ENCODE results near the gene B4GALNT1. TPM values are rescaled to one million over a fixed set of nuclear protein-coding genes. Genes with fewer than 3 reads are reported as not detected.

Gene B4GALNT1
- polyA plus RNA-seq, 1 donor from 2014 or later = 99.9 TPM

- Histone ChIP-seq H3K79me2 (replicated peaks; ENCODE audit: insufficient read depth, low read length) (peaks cover 14% of the 10 kb centered on the region), H3K27ac (ENCODE audit: low read length) (no peak overlapping the region), H3K9ac (ENCODE audit: low read length) (no peak overlapping the region), H3K27me3 (ENCODE audit: insufficient read depth, low read depth, low read length) (peaks cover 13% of the 10 kb centered on the region), H3F3A (ENCODE audit: insufficient read depth, low read length, poor library complexity, severe bottlenecking) (no peaks in the 10 kb centered on the region), H4K20me1 (ENCODE audit: insufficient read depth) (no peaks in the 10 kb centered on the region), H3K4me2 (ENCODE audit: low read length) (no peak overlapping the region), H3K4me3 (ENCODE audit: low read length) (no peak overlapping the region), H3K9me3 (ENCODE audit: low read length) (no peaks in the 10 kb centered on the region), H2AFZ (ENCODE audit: low read depth, low read length) (no peak overlapping the region), H3K9me2 (ENCODE audit: insufficient read depth, low read length) (no peaks in the 10 kb centered on the region), H3K36me3 (ENCODE audit: insufficient read depth, low read length) (no peaks in the 10 kb centered on the region)
- TF ChIP-seq SMC3 (conservative IDR thresholded peaks at IDR 0.05; ENCODE audit: poor library complexity) = no peak
- no peak for TF ChIP-seq MXI1 (conservative IDR thresholded peaks at IDR 0.05; ENCODE audit: poor library complexity, severe bottlenecking)
- TF ChIP-seq, protein P1, sequence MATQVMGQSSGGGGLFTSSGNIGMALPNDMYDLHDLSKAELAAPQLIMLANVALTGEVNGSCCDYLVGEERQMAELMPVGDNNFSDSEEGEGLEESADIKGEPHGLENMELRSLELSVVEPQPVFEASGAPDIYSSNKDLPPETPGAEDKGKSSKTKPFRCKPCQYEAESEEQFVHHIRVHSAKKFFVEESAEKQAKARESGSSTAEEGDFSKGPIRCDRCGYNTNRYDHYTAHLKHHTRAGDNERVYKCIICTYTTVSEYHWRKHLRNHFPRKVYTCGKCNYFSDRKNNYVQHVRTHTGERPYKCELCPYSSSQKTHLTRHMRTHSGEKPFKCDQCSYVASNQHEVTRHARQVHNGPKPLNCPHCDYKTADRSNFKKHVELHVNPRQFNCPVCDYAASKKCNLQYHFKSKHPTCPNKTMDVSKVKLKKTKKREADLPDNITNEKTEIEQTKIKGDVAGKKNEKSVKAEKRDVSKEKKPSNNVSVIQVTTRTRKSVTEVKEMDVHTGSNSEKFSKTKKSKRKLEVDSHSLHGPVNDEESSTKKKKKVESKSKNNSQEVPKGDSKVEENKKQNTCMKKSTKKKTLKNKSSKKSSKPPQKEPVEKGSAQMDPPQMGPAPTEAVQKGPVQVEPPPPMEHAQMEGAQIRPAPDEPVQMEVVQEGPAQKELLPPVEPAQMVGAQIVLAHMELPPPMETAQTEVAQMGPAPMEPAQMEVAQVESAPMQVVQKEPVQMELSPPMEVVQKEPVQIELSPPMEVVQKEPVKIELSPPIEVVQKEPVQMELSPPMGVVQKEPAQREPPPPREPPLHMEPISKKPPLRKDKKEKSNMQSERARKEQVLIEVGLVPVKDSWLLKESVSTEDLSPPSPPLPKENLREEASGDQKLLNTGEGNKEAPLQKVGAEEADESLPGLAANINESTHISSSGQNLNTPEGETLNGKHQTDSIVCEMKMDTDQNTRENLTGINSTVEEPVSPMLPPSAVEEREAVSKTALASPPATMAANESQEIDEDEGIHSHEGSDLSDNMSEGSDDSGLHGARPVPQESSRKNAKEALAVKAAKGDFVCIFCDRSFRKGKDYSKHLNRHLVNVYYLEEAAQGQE (IDR thresholded peaks at IDR 0.05; ENCODE audit: borderline replicate concordance) = no peak
- TF ChIP-seq EP300 (conservative IDR thresholded peaks at IDR 0.05; ENCODE audit: poor library complexity, severe bottlenecking) = no peak
- TF ChIP-seq POLR2AphosphoS5 (IDR thresholded peaks at IDR 0.05) = no peak
- TF ChIP-seq TAF1 (IDR thresholded peaks at IDR 0.05; ENCODE audit: low read depth) = no peak
- TF ChIP-seq, protein P2, sequence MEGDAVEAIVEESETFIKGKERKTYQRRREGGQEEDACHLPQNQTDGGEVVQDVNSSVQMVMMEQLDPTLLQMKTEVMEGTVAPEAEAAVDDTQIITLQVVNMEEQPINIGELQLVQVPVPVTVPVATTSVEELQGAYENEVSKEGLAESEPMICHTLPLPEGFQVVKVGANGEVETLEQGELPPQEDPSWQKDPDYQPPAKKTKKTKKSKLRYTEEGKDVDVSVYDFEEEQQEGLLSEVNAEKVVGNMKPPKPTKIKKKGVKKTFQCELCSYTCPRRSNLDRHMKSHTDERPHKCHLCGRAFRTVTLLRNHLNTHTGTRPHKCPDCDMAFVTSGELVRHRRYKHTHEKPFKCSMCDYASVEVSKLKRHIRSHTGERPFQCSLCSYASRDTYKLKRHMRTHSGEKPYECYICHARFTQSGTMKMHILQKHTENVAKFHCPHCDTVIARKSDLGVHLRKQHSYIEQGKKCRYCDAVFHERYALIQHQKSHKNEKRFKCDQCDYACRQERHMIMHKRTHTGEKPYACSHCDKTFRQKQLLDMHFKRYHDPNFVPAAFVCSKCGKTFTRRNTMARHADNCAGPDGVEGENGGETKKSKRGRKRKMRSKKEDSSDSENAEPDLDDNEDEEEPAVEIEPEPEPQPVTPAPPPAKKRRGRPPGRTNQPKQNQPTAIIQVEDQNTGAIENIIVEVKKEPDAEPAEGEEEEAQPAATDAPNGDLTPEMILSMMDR (IDR thresholded peaks at IDR 0.05; ENCODE audit: poor library complexity, severe bottlenecking) = no peak
- no peak for TF ChIP-seq EZH2 (IDR thresholded peaks at IDR 0.05; ENCODE audit: borderline replicate concordance, insufficient read depth, low read length, poor library complexity, severe bottlenecking)
- TF ChIP-seq RAD21 (conservative IDR thresholded peaks at IDR 0.05) = no peak
Measured at GRCh38 chr12:57609781-57610553, 23.0 kb downstream of the B4GALNT1 start.

GRCh38 chr12:57609101-57609780, 23.8 kb downstream of the B4GALNT1 start:
- Histone ChIP-seq H3K36me3 (ENCODE audit: insufficient read depth, low read length) (no peaks in the 10 kb centered on the region), H3K79me2 (replicated peaks; ENCODE audit: insufficient read depth, low read length) (peaks cover 18% of the 10 kb centered on the region), H3K9ac (ENCODE audit: low read length) (no peak overlapping the region), H2AFZ (ENCODE audit: low read depth, low read length) (no peak overlapping the region), H4K20me1 (ENCODE audit: insufficient read depth) (no peaks in the 10 kb centered on the region), H3F3A (ENCODE audit: insufficient read depth, low read length, poor library complexity, severe bottlenecking) (no peaks in the 10 kb centered on the region), H3K27ac (ENCODE audit: low read length) (no peak overlapping the region), H3K9me2 (ENCODE audit: insufficient read depth, low read length) (no peaks in the 10 kb centered on the region), H3K9me3 (ENCODE audit: low read length) (no peaks in the 10 kb centered on the region), H3K4me2 (ENCODE audit: low read length) (no peak overlapping the region), H3K4me3 (ENCODE audit: low read length) (no peak overlapping the region), H3K27me3 (ENCODE audit: insufficient read depth, low read depth, low read length) (peaks cover 13% of the 10 kb centered on the region)
- TF ChIP-seq MXI1 (conservative IDR thresholded peaks at IDR 0.05; ENCODE audit: poor library complexity, severe bottlenecking) (no peak), EZH2 (IDR thresholded peaks at IDR 0.05; ENCODE audit: borderline replicate concordance, insufficient read depth, low read length, poor library complexity, severe bottlenecking) (no peak), POLR2AphosphoS5 (IDR thresholded peaks at IDR 0.05) (no peak), SMC3 (conservative IDR thresholded peaks at IDR 0.05; ENCODE audit: poor library complexity) (no peak), RAD21 (conservative IDR thresholded peaks at IDR 0.05) (no peak), EP300 (conservative IDR thresholded peaks at IDR 0.05; ENCODE audit: poor library complexity, severe bottlenecking) (no peak), TAF1 (IDR thresholded peaks at IDR 0.05; ENCODE audit: low read depth) (no peak)
- TF ChIP-seq, protein P1 (IDR thresholded peaks at IDR 0.05; ENCODE audit: borderline replicate concordance) = no peak
- TF ChIP-seq, protein P2 (IDR thresholded peaks at IDR 0.05; ENCODE audit: poor library complexity, severe bottlenecking) = no peak

All from neural cell (in vitro differentiated cells).